GM19193 (cell line): Measurements from ENCODE around the gene TMEM95.

Source experiments
- POLR2A ChIP-seq: IDR thresholded peaks from 4 replicates; pipeline ENCODE4 v1.6.1; 2011; ENCODE audit not compliant: insufficient read depth, insufficient read length; ENCODE audit errors: extremely low read depth

TMEM95 gene

GRCh38 chr17:7315570-7316235 is 39.3 kb upstream of the TMEM95 start:
- TF ChIP-seq POLR2A: no peak

DNA sequence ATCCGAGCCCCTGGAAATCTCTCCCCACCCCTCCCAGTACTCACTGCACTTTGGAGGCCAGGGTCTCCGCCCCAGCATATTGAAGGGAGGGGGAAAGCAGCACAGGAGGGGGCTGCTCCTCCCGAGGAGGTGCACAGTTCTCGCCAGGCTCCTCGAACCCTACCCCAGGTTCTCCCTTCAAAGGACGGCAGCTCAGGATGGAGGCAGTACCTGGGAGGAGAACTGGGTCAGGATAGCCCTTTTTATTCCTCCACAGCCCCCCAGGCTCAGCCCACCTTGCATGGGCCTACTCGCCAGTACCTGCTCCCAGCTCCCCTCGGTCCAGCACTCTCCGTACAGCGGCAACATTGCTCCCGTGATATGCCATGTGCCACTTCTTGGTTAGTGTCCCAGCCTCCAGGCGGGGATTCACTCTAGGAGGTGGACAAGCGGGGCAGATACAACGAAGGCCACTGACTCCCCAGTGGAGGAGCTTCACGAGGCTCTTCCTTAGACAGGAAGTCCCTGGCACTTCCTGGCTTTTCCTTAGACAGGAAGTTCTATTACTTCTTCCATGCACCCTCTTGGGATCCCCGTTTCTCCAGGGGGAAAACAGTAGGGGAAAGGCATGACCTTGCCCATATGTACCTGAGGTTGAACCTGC is 37.7 kb upstream of the TMEM95 start:
- TF ChIP-seq POLR2A: no peak

- TF ChIP-seq POLR2A: no peak
Observed at GRCh38 chr17:7318121-7318860, 36.7 kb upstream of the TMEM95 start.

DNA sequence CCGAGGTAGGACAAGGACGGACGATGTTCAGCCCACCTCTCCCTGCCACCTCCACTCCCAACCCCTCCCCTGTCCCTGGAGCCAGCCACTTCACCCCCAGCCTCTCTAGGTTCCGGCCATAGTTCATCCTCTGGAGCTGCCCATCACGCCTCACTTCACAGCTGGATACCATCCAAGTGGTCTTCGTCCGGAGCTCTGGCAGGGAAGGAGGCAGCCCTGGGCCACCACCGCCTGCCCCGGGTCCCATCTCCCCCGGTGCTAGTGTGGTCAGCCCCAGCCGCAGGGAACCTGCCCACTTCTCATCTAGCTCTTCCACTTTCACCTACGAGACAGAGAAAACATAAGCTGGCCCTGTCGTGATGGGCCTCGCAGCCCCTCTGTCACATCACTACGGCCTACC is 33.5 kb upstream of the TMEM95 start:
- no peak for TF ChIP-seq POLR2A

DNA sequence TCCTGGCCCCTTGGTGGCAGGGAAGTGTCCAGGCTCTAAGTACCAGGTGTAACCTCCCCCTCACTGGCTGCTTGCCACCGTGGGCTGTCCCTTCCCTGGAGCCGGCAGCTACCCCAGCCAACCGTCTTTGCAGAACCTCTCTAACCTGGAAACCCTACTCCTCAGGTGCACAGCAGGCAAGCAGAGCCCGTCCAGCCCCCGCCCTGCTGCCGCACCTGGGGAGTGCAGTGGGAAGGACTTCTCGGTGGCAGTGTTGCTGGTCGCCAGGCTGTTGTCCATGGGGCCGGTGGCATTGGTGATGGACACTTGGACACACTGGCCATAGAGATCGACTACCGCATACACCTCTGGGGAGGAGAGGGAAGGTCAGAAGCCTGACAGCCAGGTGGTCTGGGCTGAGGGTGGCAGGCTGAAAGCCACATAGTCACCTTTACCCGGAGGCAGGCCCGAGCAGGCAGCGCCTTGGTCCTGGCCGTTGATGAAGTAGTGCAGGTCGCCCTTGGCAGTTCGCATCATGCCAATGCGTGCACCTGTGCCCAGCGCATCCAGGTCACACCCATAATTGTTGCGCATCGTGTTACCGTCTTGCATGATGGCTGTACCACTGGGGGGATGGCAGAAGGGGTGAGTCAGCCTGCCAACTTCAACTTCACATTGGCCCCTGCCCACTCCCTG is 32.3 kb upstream of the TMEM95 start:
- no peak for TF ChIP-seq POLR2A

DNA sequence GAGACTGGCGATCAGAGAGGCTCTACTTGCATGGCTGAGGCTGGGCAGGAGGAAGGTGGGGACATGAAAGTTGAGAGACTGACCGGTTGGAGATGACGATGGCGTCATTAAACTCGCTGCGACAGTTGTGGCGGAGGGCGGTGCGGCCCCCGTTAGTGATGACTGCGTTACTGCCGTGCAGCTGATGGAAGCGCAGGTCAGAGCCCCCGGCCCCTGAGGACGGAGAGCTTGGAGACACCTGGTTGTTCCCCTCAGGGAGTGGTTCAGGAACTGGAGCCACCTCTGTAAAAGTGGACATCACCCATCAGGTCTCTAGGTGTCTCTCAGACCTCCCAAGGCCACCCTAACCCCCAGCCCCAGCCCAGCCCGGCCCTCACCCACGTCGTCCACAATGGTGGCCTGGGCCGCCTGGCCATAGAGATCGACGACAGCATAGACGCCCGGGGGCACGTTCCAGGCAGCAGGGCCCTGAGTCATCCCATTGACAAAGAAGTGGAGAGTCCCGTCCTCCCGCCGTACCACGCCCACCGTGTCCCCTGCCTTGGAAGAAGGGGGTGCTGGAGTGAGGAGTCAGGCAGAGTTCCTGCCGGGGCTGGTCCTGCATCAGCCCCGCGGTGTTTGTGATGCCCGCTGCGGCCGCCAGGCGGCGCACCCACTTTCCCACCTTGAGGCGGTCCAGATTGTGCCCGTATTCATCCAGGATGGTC is 31.1 kb upstream of the TMEM95 start:
- no peak for TF ChIP-seq POLR2A

GRCh38 chr17:7324438-7324779 is 30.5 kb upstream of the TMEM95 start:
- no peak for TF ChIP-seq POLR2A

DNA sequence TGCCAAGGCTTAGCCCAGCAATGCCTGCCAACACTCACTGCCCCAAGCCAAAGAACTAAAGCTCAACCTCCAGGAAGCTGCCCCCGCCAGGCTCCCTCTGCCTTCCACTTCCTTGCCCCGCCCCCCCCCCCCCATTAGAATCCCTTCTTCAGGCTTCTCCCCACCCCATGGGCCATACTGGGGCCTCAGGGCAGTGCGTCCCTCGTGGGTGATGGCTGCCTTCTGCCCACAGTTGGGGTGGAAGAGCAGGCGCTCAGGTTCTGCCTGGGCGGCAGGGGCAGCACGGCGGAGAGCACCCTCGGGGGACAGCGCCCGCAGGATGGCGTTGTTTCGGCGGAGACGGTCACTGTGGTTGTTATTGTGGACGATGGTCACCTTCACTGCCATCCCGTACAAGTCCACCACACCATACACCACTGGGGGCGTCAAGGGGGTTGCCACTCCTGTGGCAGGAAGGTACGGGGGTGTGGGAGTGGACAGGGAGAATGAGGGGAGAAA is 29.9 kb upstream of the TMEM95 start:
- no peak for TF ChIP-seq POLR2A

DNA sequence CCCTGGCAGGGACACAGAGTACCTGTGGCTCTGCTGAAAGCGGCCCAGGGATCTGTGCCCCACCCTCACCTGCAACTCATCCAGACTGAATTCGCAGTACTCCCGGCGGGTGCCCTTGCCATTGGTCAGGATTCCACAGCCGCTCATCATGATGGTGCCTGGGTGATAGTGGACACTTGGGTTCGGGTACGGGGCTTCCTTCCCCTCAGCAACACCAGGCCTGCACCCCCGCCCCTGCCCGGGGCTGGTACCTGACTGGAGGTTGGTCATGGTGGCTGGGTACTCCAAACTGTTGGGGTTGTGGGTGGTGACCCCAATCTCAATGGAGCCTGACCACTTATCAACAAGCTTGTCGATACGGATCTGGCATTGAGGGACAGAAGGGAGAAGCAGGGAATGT is 28.8 kb upstream of the TMEM95 start:
- TF ChIP-seq POLR2A: no peak

DNA sequence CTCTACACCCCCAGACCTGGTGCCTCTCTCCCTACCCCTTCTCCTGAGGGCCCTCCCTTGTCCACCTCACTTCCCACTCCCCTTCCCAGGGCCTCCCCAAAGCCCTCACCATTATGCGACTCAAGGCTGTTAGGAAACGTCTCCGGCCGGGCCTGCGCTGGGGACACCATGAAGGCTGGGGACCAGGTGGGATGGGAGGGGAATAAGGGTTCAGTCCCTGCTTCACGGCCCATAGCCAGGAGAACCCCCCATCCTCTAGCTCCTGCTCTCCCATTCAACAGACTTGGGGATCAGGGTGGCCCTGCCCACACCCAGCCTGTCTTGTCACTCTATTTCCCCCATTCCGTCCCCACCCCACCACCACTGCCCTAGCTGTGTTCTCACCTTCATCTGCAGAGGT is 27.9 kb upstream of the TMEM95 start:
- no peak for TF ChIP-seq POLR2A

- TF ChIP-seq POLR2A: no peak
Observed at GRCh38 chr17:7327501-7327900, 27.5 kb upstream of the TMEM95 start.

- TF ChIP-seq POLR2A: no peak
Observed at GRCh38 chr17:7328009-7328408, 26.9 kb upstream of the TMEM95 start.

DNA sequence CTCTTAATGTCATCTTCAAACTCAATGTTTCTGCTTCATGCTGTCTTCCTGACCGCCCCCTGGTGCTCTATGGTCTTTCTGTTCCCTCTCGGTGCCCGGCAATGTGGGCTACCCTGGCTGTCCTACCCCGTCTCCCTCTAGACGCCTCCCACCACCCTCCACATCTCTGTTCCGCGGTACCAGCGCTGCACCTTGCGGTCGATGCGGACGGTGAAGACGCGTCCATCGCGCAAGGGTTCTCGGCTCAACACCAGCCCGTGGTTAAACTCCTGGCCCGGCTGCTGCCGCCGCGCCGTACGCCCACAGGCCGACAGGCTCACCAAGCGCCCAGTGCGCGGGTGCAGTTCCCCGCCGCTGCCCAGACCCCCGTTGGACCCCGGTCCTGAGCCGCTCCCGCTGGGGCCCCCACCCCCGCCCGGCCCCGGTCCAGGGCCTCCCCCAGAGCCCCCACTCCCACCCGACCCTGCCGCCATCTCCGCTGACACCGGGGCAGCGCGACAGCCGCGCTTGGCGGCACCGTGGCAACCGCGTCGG is 26.0 kb upstream of the TMEM95 start, which contains the start of gene NEURL4:
Gene NEURL4 (minus strand): TSS at position 496 of the 534 bp plus-strand sequence. CDS start 23 bp downstream, at position 473.
- TF ChIP-seq POLR2A: peak; percentile 48

DNA sequence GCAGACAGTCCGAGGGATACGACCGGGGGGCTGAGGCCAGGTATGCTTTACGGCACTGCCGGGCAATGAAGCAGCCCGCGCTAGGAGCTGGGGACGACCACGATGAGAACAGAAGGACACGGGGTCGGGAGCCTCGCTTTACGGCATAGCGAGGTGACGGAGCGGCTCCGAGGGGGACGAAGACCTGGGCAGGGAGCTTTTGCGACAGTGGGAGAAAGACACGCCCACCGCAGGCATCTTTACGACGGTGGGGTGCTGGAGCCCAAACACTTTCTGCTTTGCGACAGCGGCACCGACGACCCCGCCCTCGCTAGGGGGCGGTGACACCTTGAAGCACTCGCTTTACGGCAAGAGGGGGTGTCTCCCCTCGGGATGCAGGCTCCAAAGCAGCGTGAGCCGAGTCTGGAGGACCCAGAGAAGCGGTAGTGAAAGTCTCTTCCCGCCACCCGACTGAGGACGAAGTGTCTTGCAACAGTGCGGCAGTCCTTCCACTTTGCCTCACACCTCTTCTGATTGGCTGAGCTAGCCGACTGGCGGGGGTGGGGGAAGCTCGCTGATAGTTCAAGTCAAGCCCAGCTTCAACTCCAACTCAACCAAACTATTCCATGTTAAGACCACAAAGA is 25.5 kb upstream of the TMEM95 start:
- peak; percentile 75 for TF ChIP-seq POLR2A
